ENCODE results near the gene SYT15B.
A peak's percentile ranks its signal among the peaks of the same experiment; 100 is the strongest.
"Not testable (repeated sequence)": the region's sequence is repeated elsewhere in the genome, so short reads cannot be mapped to it uniquely, and the experiment has no call there.

SYT15B gene

DNA sequence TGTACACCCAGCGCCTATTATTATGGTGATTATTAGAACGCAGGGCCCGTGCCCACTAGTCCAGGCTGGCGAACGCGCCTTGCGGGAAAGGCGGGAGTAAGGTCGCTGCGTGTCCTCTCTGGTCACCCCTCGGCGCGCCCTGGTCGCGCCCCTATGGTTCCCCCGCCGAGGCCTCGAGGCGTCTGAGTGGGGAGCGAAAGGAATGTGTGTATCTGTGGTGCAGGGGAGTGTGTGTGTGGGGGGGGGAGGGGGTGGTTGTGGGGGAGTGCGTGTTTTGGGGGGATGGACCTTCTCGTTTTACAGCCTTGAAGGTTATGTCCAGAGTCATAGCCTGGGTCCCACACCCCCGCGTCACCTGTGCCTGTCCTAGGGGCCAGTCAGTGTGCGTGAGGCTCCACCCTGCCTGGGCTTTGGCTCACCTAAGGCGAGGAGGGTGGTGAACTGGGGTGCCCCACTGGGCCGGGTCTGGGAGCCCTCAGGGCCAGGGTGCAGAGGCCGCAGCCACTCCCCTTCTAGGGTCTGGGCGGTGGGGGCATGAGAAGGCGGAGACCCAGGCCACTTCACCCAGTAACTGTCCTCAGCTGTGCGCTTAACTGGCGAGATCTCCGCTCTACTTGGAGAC is at the start of gene SYT15B:
Gene SYT15B (minus strand): TSS at position 39 of the 622 bp plus-strand sequence. CDS start 952 bp downstream, outside the sequence.
- CTCF ChIA-PET, DNase-seq, H3K9me3 Mint-ChIP-seq, H3K27ac Mint-ChIP-seq, H3K36me3 Mint-ChIP-seq, H3K4me3 Mint-ChIP-seq, H3K27me3 Mint-ChIP-seq, H3K4me1 Mint-ChIP-seq: not testable (repeated sequence)

DNA sequence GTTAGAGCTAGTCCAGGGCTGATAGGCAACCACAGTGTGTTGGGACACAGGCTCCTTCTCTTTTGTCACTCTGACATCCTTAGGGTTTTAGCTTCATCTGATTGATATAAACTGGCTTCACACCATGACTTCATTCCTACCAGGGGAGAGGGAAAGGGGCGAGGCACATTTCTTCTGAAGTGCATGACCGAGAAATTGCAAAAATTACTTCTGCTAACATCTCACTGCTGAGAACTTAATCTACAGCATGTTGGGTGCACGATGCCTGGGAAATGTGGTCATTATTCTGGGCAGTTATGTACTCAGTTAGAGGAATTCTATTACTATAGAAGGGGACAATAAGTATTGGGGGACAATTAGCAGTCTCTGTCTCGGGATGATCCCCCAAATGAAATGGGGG is 16.2 kb upstream of the SYT15B start:
- H3K4me3 Mint-ChIP-seq, H3K27ac Mint-ChIP-seq, H3K9me3 Mint-ChIP-seq, H3K4me1 Mint-ChIP-seq, DNase-seq, H3K36me3 Mint-ChIP-seq, H3K27me3 Mint-ChIP-seq, CTCF ChIA-PET: not testable (repeated sequence)

DNA sequence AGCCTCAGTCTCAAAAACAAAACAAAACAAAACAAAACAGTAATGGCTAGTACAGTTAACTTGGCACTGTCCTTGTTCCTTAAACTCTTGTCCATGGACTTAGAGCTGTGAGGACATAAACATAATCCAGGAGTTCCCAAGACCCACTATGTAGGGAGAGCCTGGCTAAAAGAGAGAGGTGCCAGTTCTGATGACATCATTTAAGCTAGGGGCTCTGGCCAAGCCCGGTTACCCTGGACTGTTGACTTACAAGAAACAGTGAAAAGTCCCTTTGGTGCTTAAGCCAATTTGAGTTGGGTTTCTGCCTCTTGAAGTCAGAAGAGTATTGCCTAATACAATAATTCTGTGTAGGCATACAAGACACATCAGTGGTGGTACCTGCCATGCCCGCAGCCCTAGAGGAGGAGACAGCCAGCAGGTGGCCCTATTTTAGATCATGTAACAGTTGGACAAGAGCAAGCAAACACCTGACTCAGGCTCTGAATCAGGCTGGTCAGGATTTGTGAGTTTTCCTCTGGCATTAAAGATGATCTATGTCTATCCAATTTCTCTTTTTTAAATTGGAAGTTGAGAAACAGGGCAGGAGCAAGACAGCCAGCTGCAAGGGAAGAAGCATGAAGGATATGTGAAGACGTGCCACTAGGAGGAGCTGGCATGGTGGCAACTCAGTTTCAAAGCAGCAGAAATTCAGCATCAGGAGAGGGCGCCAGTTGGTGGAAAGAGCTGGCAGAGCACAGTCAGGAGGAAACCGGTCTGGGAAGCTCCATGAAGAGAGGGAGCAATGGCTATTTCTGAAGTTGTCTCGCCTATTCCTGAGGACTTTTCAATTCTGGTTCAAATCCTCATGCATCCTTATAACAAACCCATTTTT is 12.2 kb upstream of the SYT15B start:
- CTCF ChIA-PET, H3K4me1 Mint-ChIP-seq, H3K27me3 Mint-ChIP-seq, H3K27ac Mint-ChIP-seq, H3K36me3 Mint-ChIP-seq, H3K4me3 Mint-ChIP-seq, H3K9me3 Mint-ChIP-seq: not testable (repeated sequence)
- DNase-seq = peak; percentile 27

DNA sequence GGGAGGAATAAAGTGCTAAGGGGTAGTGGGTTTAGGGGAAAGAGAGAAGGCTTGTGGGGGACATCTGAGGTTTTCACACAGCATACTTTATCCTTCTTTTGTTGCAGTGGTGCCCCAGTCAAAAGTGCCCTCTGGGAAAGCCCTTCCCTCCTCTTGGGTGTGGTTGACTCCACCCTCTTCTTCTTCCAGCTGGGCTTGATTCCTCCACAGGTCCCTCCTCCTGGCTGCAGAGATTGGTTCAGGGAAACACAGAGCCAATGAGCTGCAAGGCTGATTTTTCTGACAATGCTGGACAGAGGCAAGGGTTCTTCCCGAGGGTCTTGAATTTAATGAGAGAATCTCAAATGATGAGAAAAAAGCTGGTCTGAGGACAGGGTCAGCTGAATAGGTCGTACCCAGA is 7.4 kb upstream of the SYT15B start:
- DNase-seq, H3K4me3 Mint-ChIP-seq, H3K27me3 Mint-ChIP-seq, H3K36me3 Mint-ChIP-seq, H3K4me1 Mint-ChIP-seq, CTCF ChIA-PET, H3K9me3 Mint-ChIP-seq, H3K27ac Mint-ChIP-seq: not testable (repeated sequence)

DNA sequence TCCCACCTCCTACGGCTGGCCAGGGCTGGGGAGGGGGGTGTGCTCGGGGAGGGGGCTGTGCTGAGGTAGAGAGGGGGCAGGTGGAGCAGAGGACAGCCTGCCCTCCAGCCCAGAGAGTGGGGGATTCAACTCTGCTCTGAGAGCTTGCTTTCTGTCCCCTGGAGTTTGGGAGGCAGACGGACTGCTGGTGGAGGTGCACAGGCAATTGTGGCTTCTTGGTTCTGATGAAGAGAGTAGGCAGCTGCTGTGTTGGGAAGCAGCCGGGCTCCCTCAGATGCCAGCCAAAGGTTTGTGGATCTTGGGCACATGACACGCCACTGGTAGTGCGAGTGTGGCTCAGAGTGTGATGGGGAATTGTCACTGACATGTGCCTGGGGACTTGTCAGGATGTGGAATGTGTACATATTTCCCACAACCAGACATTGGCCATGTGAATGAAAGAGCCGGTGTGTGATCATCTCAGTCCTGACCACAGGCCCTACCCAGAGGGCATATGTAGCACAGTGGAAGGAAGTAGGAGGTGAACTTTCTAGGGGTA is 5.3 kb upstream of the SYT15B start:
- H3K27me3 Mint-ChIP-seq, H3K4me3 Mint-ChIP-seq, DNase-seq, H3K27ac Mint-ChIP-seq, CTCF ChIA-PET, H3K9me3 Mint-ChIP-seq, H3K4me1 Mint-ChIP-seq, H3K36me3 Mint-ChIP-seq: not testable (repeated sequence)

DNA sequence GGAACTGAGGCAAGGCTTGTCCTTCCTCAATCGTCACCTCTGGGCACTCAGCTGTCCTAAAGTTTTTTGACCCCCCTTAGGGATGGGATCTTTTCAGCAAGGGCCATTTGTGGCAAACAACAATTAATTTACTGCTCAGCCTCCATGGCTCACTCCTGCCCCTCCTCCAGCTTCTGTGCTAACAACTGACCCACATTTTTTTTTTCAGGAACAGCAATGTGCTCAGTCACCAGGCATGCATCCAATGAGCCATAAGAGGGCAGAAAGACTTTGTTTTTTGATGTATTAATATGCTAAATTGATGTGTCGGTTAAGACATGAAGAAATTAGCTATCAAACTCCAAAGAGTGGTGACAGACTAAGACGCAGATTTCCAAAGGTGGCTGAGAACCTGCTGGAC is 4.7 kb upstream of the SYT15B start:
- CTCF ChIA-PET, H3K4me1 Mint-ChIP-seq, H3K4me3 Mint-ChIP-seq, H3K9me3 Mint-ChIP-seq, DNase-seq, H3K36me3 Mint-ChIP-seq, H3K27me3 Mint-ChIP-seq, H3K27ac Mint-ChIP-seq: not testable (repeated sequence)

DNA sequence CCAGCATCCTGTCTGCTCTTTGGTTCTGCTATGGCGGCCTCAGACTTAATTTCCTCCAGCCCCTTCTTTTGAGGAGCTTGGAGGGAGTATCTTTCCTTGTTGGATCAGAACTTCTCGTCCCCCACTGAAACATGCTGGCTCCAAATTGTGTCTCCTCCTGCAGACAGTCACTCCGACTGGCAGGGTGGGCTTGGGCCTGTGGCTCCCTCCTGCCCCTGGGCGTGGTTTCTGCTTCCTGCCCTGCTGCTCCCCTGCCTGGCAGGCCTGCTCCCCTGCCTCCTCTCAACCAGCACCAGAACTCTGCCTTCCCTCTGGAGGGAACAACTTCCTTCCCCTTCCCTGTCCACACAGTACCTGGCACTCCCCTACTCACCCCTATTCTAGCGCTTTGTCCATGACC is 3.8 kb upstream of the SYT15B start:
- H3K27ac Mint-ChIP-seq, DNase-seq, H3K4me3 Mint-ChIP-seq, H3K4me1 Mint-ChIP-seq, H3K9me3 Mint-ChIP-seq, CTCF ChIA-PET, H3K27me3 Mint-ChIP-seq, H3K36me3 Mint-ChIP-seq: not testable (repeated sequence)

DNA sequence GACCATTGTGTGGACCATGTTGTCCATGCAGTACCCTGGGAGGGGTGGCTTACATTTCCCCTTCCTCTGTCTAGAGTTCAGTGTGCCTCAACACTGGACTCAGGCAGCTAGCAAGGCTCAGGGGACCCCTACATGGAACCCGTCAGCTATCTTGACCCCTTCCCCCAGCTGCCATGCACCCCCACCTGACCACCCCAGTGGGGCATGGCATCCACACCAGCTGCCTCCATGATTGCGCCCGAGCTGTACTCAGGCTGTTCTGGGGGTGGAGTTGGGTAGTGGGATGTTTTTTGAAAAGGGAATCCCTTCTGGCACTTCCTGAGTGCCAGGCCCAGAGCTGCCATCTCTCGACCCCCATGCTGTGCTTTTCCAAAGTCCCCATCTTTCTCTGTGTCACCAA is 1.8 kb upstream of the SYT15B start:
- DNase-seq, H3K4me1 Mint-ChIP-seq, H3K27ac Mint-ChIP-seq, CTCF ChIA-PET, H3K27me3 Mint-ChIP-seq, H3K9me3 Mint-ChIP-seq, H3K36me3 Mint-ChIP-seq, H3K4me3 Mint-ChIP-seq: not testable (repeated sequence)

DNA sequence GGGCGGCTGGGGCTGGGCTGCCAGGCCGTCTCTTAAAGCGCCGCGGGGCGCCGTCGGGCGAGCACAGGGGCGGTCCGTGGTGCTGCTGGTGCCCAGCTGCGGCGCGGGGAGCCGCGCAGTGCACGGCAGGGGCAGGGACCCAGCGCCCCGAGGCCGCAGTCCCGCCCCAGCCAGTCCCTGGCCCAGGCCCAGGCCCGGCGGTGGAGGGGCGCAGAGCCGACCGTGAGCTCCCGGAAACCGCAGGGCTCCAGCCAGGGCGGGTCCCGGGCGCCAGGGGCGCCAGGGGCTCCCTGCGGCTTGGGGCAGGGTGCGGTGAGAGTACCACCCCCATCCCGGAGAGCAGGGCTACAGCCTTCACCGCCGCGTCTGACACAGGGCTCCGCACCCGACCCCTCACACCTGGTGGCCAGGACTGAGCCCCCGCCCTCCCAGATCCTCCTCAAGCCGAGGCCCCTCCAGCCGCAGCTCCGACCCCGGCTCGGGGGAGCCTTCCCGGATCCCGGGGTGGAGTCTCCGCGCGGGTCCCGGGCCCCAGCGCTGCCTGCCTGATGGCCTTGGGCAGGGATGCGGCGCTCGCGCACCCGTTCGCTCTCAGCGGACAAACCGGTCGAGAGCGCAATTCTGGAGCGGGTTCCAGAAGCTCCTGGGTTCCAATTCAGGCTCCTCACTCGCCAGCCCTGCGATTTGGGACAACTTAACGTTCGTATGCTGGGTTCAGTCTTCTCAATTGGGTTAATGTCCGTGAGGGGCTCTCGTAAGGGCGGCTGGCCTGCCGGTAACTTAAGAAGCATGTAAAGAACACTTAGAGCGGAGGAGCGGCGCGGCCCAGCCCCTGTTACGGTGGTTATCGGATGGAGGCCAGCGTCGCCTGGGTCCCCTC is 478 bp downstream of the SYT15B start:
- CTCF ChIA-PET, H3K27ac Mint-ChIP-seq, DNase-seq, H3K36me3 Mint-ChIP-seq, H3K4me1 Mint-ChIP-seq, H3K9me3 Mint-ChIP-seq, H3K4me3 Mint-ChIP-seq, H3K27me3 Mint-ChIP-seq: not testable (repeated sequence)

DNA sequence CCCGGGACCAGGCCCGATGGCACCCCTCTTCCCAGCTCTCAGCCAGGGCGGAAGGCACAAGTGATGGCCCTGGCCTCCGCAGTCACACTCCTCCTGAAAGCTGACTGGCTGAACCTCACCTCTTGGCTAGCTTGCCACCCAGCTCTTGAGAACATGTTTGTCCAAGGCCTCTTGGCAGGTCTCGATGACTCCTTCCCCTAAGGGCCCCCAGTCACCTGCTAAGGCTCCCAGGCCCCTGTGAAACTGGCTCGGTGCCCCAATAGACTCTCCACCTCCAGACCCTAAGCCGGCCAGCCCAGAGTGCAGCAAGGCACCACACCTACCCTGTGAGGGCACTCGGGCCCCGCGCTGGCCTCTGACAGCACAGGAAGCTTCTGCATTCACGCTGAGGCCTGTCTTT is 4.5 kb downstream of the SYT15B start:
- H3K27me3 Mint-ChIP-seq, H3K36me3 Mint-ChIP-seq, DNase-seq, H3K4me1 Mint-ChIP-seq, H3K27ac Mint-ChIP-seq, CTCF ChIA-PET, H3K9me3 Mint-ChIP-seq, H3K4me3 Mint-ChIP-seq: not testable (repeated sequence)

DNA sequence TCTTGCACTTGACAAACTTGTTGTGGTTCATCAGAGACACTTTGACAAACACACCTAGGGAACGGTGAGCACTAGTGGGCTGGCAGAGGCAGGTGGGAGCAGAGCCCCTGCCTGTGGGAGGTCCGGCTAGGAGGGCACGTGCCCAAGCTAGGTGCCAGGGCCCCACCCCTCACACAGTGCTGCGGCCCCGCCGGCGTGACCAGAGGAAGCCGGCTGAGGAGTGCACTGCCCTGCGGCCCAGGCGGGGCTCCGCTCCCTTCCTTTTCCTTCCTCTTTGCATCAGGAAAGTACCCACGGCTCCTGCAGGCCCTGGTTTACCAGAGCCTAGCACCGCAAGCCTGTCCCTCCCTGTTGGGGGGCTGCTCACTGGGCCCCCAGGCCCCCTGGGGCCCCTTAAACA is 7.2 kb downstream of the SYT15B start:
- H3K27me3 Mint-ChIP-seq, H3K36me3 Mint-ChIP-seq, H3K9me3 Mint-ChIP-seq, DNase-seq, H3K4me1 Mint-ChIP-seq, CTCF ChIA-PET, H3K4me3 Mint-ChIP-seq, H3K27ac Mint-ChIP-seq: not testable (repeated sequence)

DNA sequence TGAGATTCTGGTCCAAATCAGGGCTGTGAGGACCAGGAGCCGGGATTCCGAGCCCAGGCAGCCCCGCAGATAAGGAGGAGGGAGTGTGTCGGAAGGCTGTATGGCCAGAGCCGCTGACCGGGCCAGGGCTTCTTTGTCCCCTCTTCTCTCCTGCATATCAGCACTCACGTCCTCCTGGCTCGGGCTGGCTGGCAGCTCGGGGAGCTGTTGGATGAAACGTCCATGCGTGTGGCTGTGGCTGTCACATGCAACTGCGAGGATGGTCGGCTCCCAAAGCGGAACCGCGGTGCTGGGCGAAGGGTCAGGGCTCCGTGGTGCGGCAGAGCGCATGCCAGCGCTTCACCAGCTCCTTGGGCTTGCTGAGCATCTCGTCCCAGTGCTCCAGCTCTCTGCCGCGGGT is 9.5 kb downstream of the SYT15B start:
- H3K9me3 Mint-ChIP-seq, DNase-seq, H3K36me3 Mint-ChIP-seq, H3K27ac Mint-ChIP-seq, H3K27me3 Mint-ChIP-seq, CTCF ChIA-PET, H3K4me1 Mint-ChIP-seq, H3K4me3 Mint-ChIP-seq: not testable (repeated sequence)

DNA sequence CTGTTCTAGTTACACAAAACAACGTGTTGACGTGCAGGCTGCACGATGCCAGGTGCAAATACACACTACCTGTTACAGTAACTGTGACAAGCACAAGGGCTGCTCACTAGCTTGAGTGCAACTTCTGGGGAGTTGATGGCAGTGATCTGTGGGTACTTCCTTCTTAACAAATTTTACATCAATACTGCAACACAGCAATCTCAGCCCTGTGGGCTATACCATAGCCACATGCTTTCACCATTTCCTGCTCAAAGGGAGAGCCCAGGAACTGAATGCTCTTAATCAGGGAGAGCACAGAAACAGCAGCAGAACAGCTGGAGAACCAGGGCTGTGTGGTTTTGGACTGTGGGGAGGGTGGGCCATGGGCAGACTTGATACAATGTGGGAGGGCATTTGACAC is 10.2 kb downstream of the SYT15B start:
- H3K27me3 Mint-ChIP-seq, H3K4me3 Mint-ChIP-seq, H3K27ac Mint-ChIP-seq, H3K36me3 Mint-ChIP-seq, DNase-seq, CTCF ChIA-PET, H3K4me1 Mint-ChIP-seq, H3K9me3 Mint-ChIP-seq: not testable (repeated sequence)

DNA sequence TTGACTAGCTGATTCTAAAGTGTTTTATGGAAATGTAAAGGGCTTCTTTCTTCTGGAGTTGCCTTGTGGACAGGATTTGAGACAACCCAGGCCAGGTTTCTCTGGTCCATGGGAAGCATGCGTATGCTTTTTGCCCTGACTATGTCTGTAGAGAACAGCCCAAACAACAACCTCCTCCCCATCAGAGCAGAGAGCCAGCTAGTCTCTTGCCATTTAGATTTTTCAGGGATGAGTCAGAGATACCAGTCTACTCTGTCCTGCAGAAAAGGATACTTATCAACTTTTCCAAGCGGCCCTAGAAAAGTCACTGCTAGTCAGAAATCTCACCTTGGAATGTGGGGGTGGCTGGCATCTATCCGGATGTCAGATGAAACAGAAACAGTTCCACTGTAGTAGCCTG is 11.6 kb downstream of the SYT15B start:
- H3K27me3 Mint-ChIP-seq, DNase-seq, H3K27ac Mint-ChIP-seq, H3K36me3 Mint-ChIP-seq, H3K9me3 Mint-ChIP-seq, H3K4me3 Mint-ChIP-seq, CTCF ChIA-PET, H3K4me1 Mint-ChIP-seq: not testable (repeated sequence)

DNA sequence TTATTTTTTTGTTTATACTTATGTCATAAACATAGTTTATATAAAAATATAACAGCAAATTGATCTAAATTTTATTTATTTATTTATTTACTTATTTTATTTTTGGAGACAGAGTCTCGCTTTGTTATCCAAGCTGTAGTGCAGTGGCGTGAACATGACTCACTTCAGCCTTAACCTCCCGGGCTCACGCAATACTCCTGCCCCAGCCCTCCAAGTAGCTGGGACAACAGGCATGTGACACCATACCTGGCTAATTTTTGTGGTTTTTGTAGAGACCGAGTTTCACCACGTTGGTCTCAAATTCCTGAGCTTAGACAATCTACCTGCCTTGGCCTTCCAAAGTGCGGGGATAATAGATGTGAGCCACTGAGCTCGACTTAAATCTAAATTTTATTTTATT is 13.0 kb downstream of the SYT15B start:
- H3K4me3 Mint-ChIP-seq, DNase-seq, H3K27ac Mint-ChIP-seq, H3K36me3 Mint-ChIP-seq, CTCF ChIA-PET, H3K9me3 Mint-ChIP-seq, H3K27me3 Mint-ChIP-seq, H3K4me1 Mint-ChIP-seq: not testable (repeated sequence)
